ENCODE measurements around the gene DIPK1A. TPM values are rescaled to one million over a fixed set of nuclear protein-coding genes. Genes with fewer than 3 reads are reported as not detected.

The DIPK1A gene
- total RNA-seq, 1 experiment from 2014 or later = 2.3 TPM

GRCh38 chr1:92797961-92798360, 163.3 kb downstream of the DIPK1A start:
- ChIA-PET CTCF (no interaction called here), POLR2A (no interaction called here)
- Mint-ChIP-seq H3K27ac (ENCODE audit: unreplicated experiment) (no peak overlapping the region), H3K4me1 (ENCODE audit: low read depth, unreplicated experiment) (peaks cover 10% of the 10 kb centered on the region), H3K4me3 (ENCODE audit: unreplicated experiment) (no peak overlapping the region), H3K27me3 (ENCODE audit: insufficient read depth, unreplicated experiment) (no peaks in the 10 kb centered on the region), H3K9me3 (ENCODE audit: unreplicated experiment) (no peaks in the 10 kb centered on the region), H3K36me3 (ENCODE audit: insufficient read depth, unreplicated experiment) (no peaks in the 10 kb centered on the region)
- intact Hi-C loops (cut with micrococcal nuclease; ENCODE audit: unreplicated experiment) = no loop called here
- Histone ChIP-seq H3K36me3 (ENCODE audit: control insufficient read depth, insufficient read depth, low read length) (no peaks in the 10 kb centered on the region), H3K4me1 (no peaks in the 10 kb centered on the region), H3K9me3 (no peaks in the 10 kb centered on the region), H3K4me3 (ENCODE audit: low read depth, low read length) (no peak overlapping the region), H3K27me3 (replicated peaks; ENCODE audit: control insufficient read depth, insufficient read depth, low read length) (no peaks in the 10 kb centered on the region)
- BruUV-seq (replicated peaks) = no TSS peak
- no peak for DNase-seq
- TF ChIP-seq, protein P1, sequence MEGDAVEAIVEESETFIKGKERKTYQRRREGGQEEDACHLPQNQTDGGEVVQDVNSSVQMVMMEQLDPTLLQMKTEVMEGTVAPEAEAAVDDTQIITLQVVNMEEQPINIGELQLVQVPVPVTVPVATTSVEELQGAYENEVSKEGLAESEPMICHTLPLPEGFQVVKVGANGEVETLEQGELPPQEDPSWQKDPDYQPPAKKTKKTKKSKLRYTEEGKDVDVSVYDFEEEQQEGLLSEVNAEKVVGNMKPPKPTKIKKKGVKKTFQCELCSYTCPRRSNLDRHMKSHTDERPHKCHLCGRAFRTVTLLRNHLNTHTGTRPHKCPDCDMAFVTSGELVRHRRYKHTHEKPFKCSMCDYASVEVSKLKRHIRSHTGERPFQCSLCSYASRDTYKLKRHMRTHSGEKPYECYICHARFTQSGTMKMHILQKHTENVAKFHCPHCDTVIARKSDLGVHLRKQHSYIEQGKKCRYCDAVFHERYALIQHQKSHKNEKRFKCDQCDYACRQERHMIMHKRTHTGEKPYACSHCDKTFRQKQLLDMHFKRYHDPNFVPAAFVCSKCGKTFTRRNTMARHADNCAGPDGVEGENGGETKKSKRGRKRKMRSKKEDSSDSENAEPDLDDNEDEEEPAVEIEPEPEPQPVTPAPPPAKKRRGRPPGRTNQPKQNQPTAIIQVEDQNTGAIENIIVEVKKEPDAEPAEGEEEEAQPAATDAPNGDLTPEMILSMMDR (IDR thresholded peaks at IDR 0.05; ENCODE audit: insufficient read depth in 1 of 2, low read depth in 1 of 2, low read length in 1 of 2, severe bottlenecking in 1 of 2, unreplicated experiment in 1 of 2) = no peak

GRCh38 chr1:92797297-92797696, 164.0 kb downstream of the DIPK1A start:
- Histone ChIP-seq H3K4me3 (ENCODE audit: low read depth, low read length) (no peak overlapping the region), H3K36me3 (ENCODE audit: control insufficient read depth, insufficient read depth, low read length) (no peaks in the 10 kb centered on the region), H3K27me3 (replicated peaks; ENCODE audit: control insufficient read depth, insufficient read depth, low read length) (no peaks in the 10 kb centered on the region), H3K4me1 (no peaks in the 10 kb centered on the region), H3K9me3 (no peaks in the 10 kb centered on the region)
- Mint-ChIP-seq H3K27ac (ENCODE audit: unreplicated experiment) (no peak overlapping the region), H3K9me3 (ENCODE audit: unreplicated experiment) (no peaks in the 10 kb centered on the region), H3K4me3 (ENCODE audit: unreplicated experiment) (no peak overlapping the region), H3K36me3 (ENCODE audit: insufficient read depth, unreplicated experiment) (no peaks in the 10 kb centered on the region), H3K27me3 (ENCODE audit: insufficient read depth, unreplicated experiment) (no peaks in the 10 kb centered on the region), H3K4me1 (ENCODE audit: low read depth, unreplicated experiment) (peaks cover 10% of the 10 kb centered on the region)
- ChIA-PET POLR2A (no interaction called here), CTCF (no interaction called here)
- intact Hi-C loops (cut with micrococcal nuclease; ENCODE audit: unreplicated experiment) = no loop called here
- TF ChIP-seq, protein P1 (IDR thresholded peaks at IDR 0.05; ENCODE audit: insufficient read depth in 1 of 2, low read depth in 1 of 2, low read length in 1 of 2, severe bottlenecking in 1 of 2, unreplicated experiment in 1 of 2) = no peak
- BruUV-seq (replicated peaks) = no TSS peak
- DNase-seq = no peak

DNA sequence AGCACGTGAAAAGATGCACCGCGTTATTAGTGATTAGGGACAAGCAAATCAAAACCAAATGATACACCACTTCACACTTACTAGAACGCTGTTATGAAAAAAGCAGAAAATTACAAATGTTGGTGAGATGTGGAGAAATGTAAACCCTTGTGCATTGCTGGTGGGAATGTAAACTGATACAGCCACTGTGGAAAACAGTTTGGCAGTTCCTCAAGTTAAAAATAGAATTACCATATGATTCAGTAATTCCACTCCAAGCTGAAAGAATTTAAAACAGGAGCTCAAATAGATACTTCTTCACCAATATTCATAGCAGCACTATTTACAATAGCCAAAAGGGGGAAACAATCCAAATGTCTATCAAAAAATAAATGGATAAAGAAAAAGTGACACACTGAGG, 166.1 kb downstream of the DIPK1A start:
- H3K36me3 ChIP-seq (ENCODE audit: control insufficient read depth, insufficient read depth, low read length) = no peaks in the 10 kb centered on the region
- no peaks in the 10 kb centered on the region for H3K9me3 Mint-ChIP-seq (ENCODE audit: unreplicated experiment)
- H3K27ac Mint-ChIP-seq (ENCODE audit: unreplicated experiment) = no peak overlapping the region
- H3K4me1 ChIP-seq = peaks cover 5% of the 10 kb centered on the region; the same call in 1 of the 2 replicates
- no peaks in the 10 kb centered on the region for H3K27me3 ChIP-seq (replicated peaks; ENCODE audit: control insufficient read depth, insufficient read depth, low read length)
- no TSS peak for BruUV-seq (replicated peaks)
- H3K4me3 Mint-ChIP-seq (ENCODE audit: unreplicated experiment) = no peak overlapping the region
- H3K9me3 ChIP-seq = no peaks in the 10 kb centered on the region
- intact Hi-C loops (cut with micrococcal nuclease; ENCODE audit: unreplicated experiment) = no loop called here
- CTCF ChIA-PET = no interaction called here
- H3K4me3 ChIP-seq (ENCODE audit: low read depth, low read length) = no peak overlapping the region
- peaks cover 10% of the 10 kb centered on the region for H3K4me1 Mint-ChIP-seq (ENCODE audit: low read depth, unreplicated experiment)
- POLR2A ChIA-PET = no interaction called here
- TF ChIP-seq, protein P1 (IDR thresholded peaks at IDR 0.05; ENCODE audit: insufficient read depth in 1 of 2, low read depth in 1 of 2, low read length in 1 of 2, severe bottlenecking in 1 of 2, unreplicated experiment in 1 of 2) = no peak
- no peaks in the 10 kb centered on the region for H3K27me3 Mint-ChIP-seq (ENCODE audit: insufficient read depth, unreplicated experiment)
- DNase-seq = no peak
- H3K36me3 Mint-ChIP-seq (ENCODE audit: insufficient read depth, unreplicated experiment) = no peaks in the 10 kb centered on the region
